Kidney tubule cell (primary cell): ENCODE measurements around the gene BDH1.
A peak's percentile ranks its signal among the peaks of the same experiment; 100 is the strongest.
"Not testable (repeated sequence)": the region's sequence is repeated elsewhere in the genome, so short reads cannot be mapped to it uniquely, and the experiment has no call there.

Experiments used
- DNase-seq: peaks from one replicate; pipeline ENCODE4 v3.0.0-alpha.2; 2018; ENCODE audit warnings: low spot score

The BDH1 gene

DNA sequence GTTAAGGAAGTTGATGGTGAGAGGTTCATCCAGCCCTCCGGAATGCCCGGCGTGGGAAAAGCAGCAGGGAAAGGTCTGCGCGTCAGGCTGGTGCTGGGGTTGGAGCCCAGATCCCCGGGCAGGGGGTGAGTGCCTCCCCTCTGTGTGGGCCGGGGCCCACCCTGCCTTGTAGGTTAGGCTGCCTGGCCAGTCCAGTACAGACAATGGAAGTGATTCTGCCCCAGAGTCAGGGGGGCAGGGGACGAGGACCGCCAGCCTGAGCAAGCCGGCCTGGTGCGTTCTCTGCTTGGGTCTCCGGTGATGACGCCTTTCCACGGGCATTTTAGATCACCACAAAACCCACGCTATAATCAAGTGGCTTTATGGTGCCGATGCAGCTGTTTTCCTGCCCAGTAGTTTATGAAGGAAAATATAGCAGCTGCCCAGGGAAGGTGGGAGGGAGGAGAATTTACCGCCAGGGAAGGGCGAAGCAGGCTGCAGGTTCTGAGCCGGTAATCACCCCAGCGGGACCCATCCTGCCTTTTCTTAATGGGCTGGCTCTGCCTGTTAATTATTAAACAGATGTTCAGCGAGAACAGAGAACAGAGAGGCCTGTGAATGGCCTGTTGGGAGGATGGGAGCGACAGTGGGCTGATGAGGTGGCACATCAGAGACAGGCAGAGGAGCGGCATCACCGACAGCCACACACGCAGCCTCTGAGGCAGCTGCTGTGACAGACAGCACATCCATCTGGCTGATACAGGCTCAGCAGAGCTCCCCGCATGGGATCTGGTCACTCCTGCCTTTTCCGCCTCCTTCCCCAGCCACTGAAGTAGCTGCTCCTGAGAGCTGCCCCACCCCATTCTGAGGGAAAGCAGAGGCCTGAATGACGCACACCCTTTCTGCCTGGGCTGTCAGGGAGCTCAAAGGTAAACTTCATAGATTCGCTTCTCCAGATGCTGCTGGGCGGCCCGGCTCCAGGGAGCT, 35.2 kb downstream of the BDH1 start:
- DNase-seq: peak; percentile 98

GRCh38 chr3:197519801-197520211, 36.0 kb downstream of the BDH1 start:
- no peak for DNase-seq

DNA sequence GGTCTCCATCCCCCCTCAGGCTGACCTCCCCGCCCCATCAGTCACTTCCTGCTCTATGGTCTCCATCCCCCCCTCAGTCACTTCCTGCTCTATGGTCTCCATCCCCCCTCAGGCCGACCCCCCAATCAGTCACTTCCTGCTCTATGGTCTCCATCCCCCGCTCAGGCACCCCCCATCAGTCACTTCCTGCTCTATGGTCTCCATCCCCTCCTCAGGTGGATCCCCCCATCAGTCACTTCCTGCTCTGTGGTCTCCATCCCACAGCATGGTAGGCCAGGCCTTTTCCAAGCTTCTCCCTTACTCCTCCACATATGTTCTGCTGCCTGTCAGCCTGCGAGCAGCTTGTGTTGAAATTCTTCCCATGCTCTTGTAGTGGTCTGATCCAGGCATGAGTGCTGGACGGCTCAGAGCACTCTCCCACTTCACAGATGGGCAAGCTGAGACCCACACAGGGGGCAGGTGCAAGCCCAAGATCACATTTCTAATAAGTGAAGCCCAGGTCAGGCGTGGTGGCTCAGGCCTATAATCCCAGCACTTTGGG, 36.8 kb downstream of the BDH1 start:
- peak; percentile 25 for DNase-seq

DNA sequence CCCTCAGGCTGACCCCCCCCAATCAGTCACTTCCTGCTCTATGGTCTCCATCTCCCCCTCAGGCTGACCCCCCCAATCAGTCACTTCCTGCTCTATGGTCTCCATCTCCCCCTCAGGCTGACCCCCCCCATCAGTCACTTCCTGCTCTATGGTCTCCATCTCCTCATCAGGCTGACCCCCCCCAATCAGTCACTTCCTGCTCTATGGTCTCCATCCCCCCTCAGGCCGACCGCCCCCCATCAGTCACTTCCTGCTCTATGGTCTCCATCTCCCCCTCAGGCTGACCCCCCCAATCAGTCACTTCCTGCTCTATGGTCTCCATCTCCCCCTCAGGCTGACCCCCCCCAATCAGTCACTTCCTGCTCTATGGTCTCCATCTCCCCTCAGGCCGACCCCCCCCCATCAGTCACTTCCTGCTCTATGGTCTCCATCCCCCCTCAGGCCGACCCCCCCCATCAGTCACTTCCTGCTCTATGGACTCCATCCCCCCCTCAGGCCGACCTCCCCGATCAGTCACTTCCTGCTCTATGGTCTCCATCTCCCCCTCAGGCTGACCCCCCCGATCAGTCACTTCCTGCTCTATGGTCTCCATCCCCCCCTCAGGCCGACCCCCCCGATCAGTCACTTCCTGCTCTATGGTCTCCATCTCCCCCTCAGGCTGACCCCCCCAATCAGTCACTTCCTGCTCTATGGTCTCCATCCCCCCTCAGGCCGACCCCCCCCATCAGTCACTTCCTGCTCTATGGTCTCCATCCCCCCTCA, 37.7 kb downstream of the BDH1 start:
- not testable (repeated sequence) for DNase-seq

GRCh38 chr3:197516890-197517606, 38.7 kb downstream of the BDH1 start:
- not testable (repeated sequence) for DNase-seq

GRCh38 chr3:197516517-197516889, 39.3 kb downstream of the BDH1 start:
- DNase-seq: peak; percentile 99

DNA sequence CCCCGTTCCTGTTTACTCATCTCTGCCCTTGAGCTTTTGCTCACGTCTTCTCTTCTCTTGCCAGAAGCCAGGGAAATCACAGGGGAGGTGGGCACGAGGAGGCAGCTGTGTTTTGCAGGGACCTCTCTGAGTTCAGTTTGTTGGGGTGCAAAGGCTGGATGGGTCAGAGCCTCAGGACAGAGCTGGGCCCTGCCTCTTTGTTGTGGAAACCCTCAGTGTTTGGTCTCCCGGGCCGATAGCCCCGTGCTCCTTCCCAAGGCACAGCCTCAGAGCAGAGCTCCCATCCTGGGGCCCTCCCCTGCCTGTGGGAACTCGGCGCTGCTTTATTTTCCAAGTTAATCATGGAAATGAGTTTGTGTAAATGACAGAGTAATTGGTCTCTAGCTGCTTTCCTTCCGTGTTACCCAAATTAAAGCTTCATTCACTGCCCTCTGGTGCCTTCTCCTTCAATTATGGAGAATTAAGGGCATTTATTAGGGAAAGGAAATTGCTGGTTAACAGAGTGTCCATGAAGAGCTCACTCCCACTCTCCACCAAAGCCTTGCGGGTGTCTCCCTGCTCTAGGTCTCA, 40.9 kb downstream of the BDH1 start:
- DNase-seq: no peak

DNA sequence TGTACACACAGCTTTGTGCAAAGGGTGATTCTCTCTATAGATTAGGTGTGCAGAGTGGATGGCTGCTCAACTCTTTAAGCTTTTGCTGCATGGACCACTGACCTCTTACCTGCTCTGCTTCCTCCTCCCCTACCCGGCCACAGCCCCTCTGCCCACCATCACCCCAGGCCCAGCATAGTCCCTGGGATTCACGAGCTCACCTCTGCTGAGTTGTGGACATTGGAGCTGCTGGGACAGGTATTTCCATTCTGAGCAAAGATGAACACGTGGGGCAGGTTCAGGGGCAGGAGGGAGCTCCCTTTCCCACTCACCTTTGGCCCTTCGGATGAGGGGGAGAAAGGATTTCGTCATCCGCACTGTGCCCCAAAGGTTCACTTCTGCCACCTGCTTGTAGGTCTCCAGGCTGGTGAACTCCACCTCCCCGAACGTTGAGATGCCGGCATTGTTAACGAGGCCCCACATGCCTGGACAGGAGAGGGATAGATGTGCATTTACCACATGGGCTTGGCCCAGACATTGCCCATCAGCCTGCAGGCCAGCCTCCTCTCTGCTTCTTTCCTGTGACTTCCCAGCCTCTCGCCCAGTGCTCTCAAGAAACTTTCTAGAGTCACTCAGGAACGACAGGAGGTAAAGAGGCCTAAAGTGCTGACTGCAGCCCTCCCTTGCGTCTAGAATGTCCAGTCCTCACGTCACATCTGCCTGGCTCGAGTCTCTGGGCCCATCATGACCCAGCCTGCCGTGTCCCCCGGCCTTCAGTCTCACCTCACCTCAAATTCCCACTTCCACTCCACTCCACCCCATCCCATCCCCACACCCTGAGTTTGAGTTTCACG, 41.6 kb downstream of the BDH1 start:
- no peak for DNase-seq

- DNase-seq: no peak
These were observed 42.8 kb downstream of the BDH1 start for GRCh38 chr3:197512691-197513571.

DNA sequence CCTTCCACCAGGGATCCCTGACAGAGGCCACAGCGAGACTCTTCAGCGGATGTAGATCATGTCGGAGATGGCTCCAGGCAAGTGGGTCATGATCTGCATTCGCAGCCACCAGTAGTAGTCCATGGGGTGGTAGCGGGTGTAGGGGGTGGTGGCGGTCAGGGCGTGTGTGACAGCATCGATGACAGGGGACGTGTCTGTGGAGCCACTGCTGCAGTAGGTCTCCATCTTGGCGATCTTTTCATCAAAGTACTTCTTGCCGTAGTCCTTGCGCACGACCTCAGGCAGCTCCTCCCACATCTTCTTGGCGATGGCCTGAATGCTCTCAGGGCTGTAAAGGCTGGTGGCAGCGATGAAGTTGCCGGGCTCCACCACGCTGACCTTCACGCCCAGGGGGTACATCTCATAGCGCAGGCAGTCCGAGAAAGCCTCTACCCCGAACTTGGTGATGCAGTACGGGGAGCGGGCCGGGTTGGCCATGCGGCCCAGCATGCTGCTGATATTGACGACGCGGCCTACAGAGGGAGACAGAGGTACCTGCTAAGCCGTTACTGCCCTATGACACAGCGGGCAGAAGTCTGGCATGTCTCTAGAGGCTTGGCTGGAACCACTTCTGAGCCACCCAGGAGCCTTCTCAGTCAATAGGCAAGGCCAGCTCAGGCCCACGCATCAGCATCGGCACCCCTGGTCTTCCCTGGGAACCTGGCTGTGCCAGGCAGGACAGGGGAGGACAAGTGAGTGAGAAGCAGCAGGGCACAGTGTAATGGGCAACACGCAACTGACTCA, 43.7 kb downstream of the BDH1 start:
- no peak for DNase-seq

- DNase-seq: peak; percentile 79
These were observed 44.6 kb downstream of the BDH1 start for GRCh38 chr3:197511130-197511529.

DNA sequence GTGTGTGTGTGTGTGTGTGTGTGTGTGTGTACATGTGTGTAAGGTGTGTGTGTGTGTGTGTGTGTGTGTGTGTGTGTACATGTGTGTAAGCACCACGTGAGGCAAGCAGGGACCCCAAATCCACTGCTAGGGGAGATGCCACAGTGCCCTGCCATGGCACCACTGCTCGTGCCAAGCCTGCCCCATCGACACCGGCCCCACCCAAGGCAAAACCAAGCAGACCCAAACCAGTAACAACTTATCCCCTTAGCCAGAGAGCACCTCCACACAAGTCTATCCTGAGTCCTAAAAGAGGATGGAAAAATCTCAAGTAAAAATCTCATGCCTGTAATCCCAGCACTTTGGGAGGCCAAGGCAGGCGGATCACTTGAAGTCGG, 45.1 kb downstream of the BDH1 start:
- DNase-seq: no peak

DNA sequence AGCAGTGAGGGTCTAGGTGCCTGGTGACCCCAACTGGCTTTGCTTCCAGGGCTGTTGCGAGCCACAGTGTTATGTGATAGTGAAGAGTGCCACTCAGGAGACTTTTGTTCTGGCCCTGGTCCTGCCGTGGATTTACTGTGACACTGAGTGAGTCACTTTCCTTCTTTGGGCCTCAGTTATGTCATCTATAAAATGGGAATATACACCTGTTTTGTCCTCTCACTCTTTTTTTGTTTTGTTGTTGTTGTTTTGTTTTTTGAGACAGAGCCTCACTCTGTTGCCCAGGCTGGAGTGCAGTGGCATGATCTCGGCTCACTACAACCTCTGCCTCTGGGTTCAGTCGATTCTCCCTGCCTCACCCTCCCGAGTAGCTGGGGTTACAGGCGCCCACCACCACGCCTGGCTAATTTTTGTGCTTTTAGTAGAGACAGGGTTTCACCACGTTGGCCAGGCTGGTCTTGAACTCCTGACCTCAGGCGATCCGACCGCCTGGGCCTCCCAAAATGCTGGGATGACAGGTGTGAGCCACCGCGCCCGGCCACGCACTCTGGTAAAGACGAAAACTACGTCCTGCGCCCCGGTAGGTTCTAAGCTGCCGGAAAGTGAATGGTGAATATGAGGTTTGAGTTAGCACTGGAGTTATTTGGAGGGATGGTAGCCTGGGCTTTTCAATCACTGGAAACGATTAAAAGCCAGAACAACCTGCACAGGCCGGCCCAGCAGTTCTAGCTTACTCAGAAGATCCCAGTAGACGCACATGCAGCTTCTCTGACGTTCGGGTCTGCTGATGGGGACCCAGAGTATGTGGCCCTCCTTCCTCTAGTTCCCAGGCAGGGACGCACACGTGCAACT, 46.6 kb downstream of the BDH1 start:
- no peak for DNase-seq

- DNase-seq: no peak
These were observed 47.3 kb downstream of the BDH1 start for GRCh38 chr3:197508461-197508860.

GRCh38 chr3:197508051-197508451, 47.7 kb downstream of the BDH1 start:
- DNase-seq: no peak

DNA sequence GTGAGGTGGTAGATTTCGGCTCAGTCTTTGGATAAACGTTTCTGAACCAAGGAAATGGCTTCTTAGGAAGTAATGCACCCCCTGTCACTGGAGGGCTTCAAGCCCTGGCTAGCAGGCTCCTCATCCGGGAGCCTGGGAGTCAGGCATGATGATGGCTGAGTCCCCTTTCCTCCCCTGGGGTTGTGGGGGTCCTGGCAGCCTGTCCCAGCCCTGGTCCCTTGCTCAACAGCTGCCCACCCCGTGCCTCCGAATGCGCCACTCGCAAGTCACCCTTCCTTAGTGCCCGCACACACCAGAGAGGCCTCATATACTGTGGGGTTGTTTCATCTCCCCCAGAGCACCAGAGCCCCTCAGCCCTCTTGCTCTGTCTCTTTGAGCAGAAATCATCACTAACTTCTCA, 48.2 kb downstream of the BDH1 start:
- DNase-seq: no peak

DNA sequence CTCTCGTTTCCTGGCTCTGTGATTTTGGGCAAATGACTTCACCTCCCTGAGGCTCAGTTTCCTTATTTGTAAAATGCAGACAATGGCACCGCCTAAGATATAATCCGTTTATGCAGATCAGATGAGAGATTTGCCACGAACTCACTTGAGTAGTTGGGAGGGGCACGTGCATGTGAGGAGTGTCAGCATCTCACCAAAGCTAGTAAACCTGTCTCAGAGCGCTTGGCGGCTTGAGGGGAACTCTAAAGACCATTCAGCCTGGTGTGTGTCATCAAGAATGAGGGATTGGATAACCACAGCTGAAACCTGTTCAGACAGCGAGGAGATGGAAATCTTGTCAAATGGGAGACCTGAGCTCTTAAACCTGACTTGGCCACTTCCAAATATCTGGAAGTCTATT, 48.7 kb downstream of the BDH1 start:
- DNase-seq: no peak
